ENCODE data around the gene LDLRAD4. TPM values are rescaled to one million over a fixed set of nuclear protein-coding genes. Genes with fewer than 3 reads are reported as not detected.

The LDLRAD4 gene
- total and polyA plus RNA-seq, 2 experiments from 2014 or later, result 0.73 to 1.9 TPM

- TF ChIP-seq NANOG (IDR thresholded peaks at IDR 0.05; ENCODE audit: borderline replicate concordance), result no peak
- TF ChIP-seq CREB1 (CRISPR knock-in tag; IDR thresholded peaks at IDR 0.05; ENCODE audit: low read depth), result no peak
- TF ChIP-seq ZNF462 (CRISPR knock-in tag; IDR thresholded peaks at IDR 0.05), result no peak
- TF ChIP-seq EZH2phosphoT487 (IDR thresholded peaks at IDR 0.05; ENCODE audit: unreplicated experiment), result no peak
- no peak for TF ChIP-seq ZNF331 (CRISPR knock-in tag; IDR thresholded peaks at IDR 0.05; ENCODE audit: low read depth)
- TF ChIP-seq ETS1 (IDR thresholded peaks at IDR 0.05), result no peak
- TF ChIP-seq STAT1 (IDR thresholded peaks at IDR 0.05; ENCODE audit: unreplicated experiment), result no peak
- no peak for TF ChIP-seq POLR2AphosphoS5 (IDR thresholded peaks at IDR 0.05; ENCODE audit: low read depth)
- no peak for TF ChIP-seq CTCF (conservative IDR thresholded peaks at IDR 0.05; ENCODE audit: low read depth in 2 of 2)
- TF ChIP-seq ZNF114 (CRISPR knock-in tag; IDR thresholded peaks at IDR 0.05), result no peak
- TF ChIP-seq JUNB (IDR thresholded peaks at IDR 0.05; ENCODE audit: unreplicated experiment), result no peak
- TF ChIP-seq EZH2 (IDR thresholded peaks at IDR 0.05; ENCODE audit: low read depth, unreplicated experiment), result no peak
- no peak for TF ChIP-seq REST (IDR thresholded peaks at IDR 0.05; ENCODE audit: unreplicated experiment)
Observed at GRCh38 chr18:13532406-13533075, 314.0 kb downstream of the LDLRAD4 start.

More at GRCh38 chr18:13532406-13533075, 314.0 kb downstream of the LDLRAD4 start:
- Mint-ChIP-seq H3K36me3 (ENCODE audit: low read depth) (no peaks in the 10 kb centered on the region), H3K27me3 (ENCODE audit: insufficient read depth, low read depth, poor library complexity) (peaks cover 2% of the 10 kb centered on the region), H3K9me3 (no peaks in the 10 kb centered on the region), H3K4me3 (no peak overlapping the region), H3K4me1 (no peaks in the 10 kb centered on the region), H3K27ac (no peak overlapping the region)
- no peaks in the 10 kb centered on the region for H3K79me2 ChIP-seq (replicated peaks; ENCODE audit: insufficient read depth)
- H3K4me3 ChIP-seq, result no peak overlapping the region
- no peak overlapping the region for H3K27ac ChIP-seq (ENCODE audit: low read depth)
- H2AFZ ChIP-seq, result no peak overlapping the region
- no peaks in the 10 kb centered on the region for H3K36me3 ChIP-seq (ENCODE audit: insufficient read depth)
- H4K20me1 ChIP-seq (replicated peaks; ENCODE audit: insufficient read depth), result no peaks in the 10 kb centered on the region
- no peak for ATAC-seq
- no peaks in the 10 kb centered on the region for H3K4me1 ChIP-seq (ENCODE audit: insufficient read depth)
- no peak overlapping the region for H3K4me2 ChIP-seq
- H3F3A ChIP-seq (replicated peaks; ENCODE audit: low read depth), result no peaks in the 10 kb centered on the region
- no peaks in the 10 kb centered on the region for H3K9me2 ChIP-seq (ENCODE audit: insufficient read depth)
- no peaks in the 10 kb centered on the region for H3K27me3 ChIP-seq (ENCODE audit: insufficient read depth)
- DNase-seq (ENCODE audit: low spot score), result no peak

All from GM23338 (cell line).